Activated T-helper 1 cell treated with anti-CD3 and anti-CD28 coated beads, Interleukin-2, amount 50 U/mL, for 16 hours (primary cell): ENCODE measurements around the gene ZNF648.
"Not testable (repeated sequence)": the region's sequence is repeated elsewhere in the genome, so short reads cannot be mapped to it uniquely, and the experiment has no call there.

Experiments
- DNase-seq, 2 donors: peaks; one replicate each; pipeline ENCODE4 v3.0.0-alpha.2; 2020; ENCODE audit warnings: low read depth in 1 of 2, low spot score in 1 of 2

Gene ZNF648

GRCh38 chr1:182061594-182061993, at the start of gene ZNF648:
TSS of gene ZNF648 (minus strand) at chr1:182061712. CDS start at chr1:182058010, 3,702 bp downstream.
- DNase-seq: no peak

- no peak for DNase-seq
These were observed 49.1 kb upstream of the ZNF648 start for GRCh38 chr1:182110635-182111034.

- no peak for DNase-seq
These were observed 48.3 kb upstream of the ZNF648 start for GRCh38 chr1:182109771-182110170.

- no peak for DNase-seq
These were observed 45.7 kb upstream of the ZNF648 start for GRCh38 chr1:182107209-182107608.

- no peak for DNase-seq
These were observed 40.5 kb upstream of the ZNF648 start for GRCh38 chr1:182102043-182102416.

GRCh38 chr1:182101415-182102042, 40.0 kb upstream of the ZNF648 start:
- no peak for DNase-seq

GRCh38 chr1:182098301-182098700, 36.8 kb upstream of the ZNF648 start:
- no peak for DNase-seq

- DNase-seq: no peak
These were observed 34.4 kb upstream of the ZNF648 start for GRCh38 chr1:182095946-182096345.

GRCh38 chr1:182094514-182095005, 33.0 kb upstream of the ZNF648 start:
- DNase-seq: not testable (repeated sequence)

- DNase-seq: no peak
These were observed 32.3 kb upstream of the ZNF648 start for GRCh38 chr1:182093781-182094180.

- no peak for DNase-seq
These were observed 30.8 kb upstream of the ZNF648 start for GRCh38 chr1:182092336-182092735.

GRCh38 chr1:182091083-182091482, 29.6 kb upstream of the ZNF648 start:
- no peak for DNase-seq

- no peak for DNase-seq
These were observed 26.3 kb upstream of the ZNF648 start for GRCh38 chr1:182087719-182088350.

- no peak for DNase-seq
These were observed 25.8 kb upstream of the ZNF648 start for GRCh38 chr1:182087304-182087703.

GRCh38 chr1:182086620-182087019, 25.1 kb upstream of the ZNF648 start:
- no peak for DNase-seq

GRCh38 chr1:182086136-182086535, 24.6 kb upstream of the ZNF648 start:
- DNase-seq: no peak

- DNase-seq: no peak
These were observed 24.2 kb upstream of the ZNF648 start for GRCh38 chr1:182085726-182086125.

GRCh38 chr1:182084487-182085316, 23.2 kb upstream of the ZNF648 start:
- DNase-seq: peak; percentile 33 to 68

GRCh38 chr1:182083851-182084486, 22.5 kb upstream of the ZNF648 start:
- no peak for DNase-seq

GRCh38 chr1:182080955-182081582, 19.6 kb upstream of the ZNF648 start:
- DNase-seq: no peak

GRCh38 chr1:182080040-182080439, 18.5 kb upstream of the ZNF648 start:
- DNase-seq: no peak
